HG02981 (cell line): Measurements from ENCODE around the gene ELP5.
A peak's percentile ranks its signal among the peaks of the same experiment; 100 is the strongest.

ENCODE experiments used
- ATAC-seq: cut with Tn5 transposase; IDR thresholded peaks from one replicate; pipeline ENCODE4 v1.9.1; 2021; ENCODE audit warnings: mild to moderate bottlenecking, moderate library complexity; ENCODE audit not compliant: unreplicated experiment

The ELP5 gene

DNA sequence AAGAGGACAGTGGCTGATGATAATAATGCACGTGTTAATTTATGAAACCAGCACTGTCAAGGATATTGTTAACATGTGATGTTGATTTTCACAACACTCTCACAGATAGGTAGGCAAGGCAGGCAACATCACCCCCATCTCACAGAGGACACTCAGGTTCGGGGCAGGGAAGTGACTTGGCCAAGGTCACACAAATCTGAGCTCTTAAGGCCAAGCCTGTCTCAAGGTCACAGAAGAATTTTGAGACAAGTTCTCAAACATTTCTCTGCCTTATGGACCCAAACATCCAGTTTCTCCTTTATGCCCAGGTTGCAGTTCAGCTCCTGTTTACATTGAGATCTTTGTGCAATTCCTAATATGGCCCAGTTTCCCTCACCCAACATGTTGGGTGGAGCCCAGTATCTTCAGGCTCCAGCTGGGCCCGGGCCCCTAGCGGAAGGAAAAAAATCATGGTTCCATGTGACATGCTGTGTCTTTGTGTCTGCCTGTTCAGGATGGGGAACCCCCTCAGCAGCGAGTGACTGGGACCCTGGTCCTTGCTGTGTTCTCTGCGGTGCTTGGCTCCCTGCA is 30.8 kb downstream of the ELP5 start:
- ATAC-seq, result no peak

DNA sequence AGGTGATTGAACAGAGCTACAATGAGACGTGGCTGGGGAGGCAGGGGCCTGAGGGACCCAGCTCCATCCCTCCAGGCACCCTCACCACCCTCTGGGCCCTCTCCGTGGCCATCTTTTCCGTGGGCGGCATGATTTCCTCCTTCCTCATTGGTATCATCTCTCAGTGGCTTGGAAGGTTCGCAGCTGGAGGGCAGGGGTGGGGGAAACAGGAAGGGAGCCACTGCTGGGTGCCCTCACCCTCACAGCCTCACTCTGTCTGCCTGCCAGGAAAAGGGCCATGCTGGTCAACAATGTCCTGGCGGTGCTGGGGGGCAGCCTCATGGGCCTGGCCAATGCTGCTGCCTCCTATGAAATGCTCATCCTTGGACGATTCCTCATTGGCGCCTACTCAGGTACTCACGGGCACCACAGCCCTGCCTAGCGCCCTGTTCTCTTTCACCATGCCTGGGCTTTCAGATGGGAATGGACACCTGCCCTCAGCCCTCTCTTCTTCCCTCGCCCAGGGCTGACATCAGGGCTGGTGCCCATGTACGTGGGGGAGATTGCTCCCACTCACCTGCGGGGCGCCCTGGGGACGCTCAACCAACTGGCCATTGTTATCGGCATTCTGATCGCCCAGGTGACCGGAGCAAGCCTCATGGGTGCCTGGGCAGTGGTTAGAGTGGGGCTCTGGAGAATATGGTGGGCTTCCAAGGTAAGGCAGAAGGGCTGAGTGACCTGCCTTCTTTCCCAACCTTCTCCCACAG is 31.6 kb downstream of the ELP5 start:
- ATAC-seq, result no peak

DNA sequence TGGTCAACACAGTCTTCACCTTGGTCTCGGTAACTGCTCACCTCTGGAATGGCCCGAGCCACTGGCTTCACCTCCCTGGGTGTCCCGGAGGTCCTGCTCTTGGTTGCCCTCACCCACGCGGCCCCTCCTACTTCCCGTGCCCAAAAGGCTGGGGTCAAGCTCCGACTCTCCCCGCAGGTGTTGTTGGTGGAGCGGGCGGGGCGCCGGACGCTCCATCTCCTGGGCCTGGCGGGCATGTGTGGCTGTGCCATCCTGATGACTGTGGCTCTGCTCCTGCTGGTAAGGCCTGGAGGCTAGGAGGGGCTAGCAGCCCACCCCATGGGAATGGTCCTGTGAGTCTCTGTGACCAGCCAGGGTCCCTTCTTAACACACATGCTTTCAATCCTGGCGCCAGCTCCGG is 32.9 kb downstream of the ELP5 start:
- ATAC-seq, result no peak

DNA sequence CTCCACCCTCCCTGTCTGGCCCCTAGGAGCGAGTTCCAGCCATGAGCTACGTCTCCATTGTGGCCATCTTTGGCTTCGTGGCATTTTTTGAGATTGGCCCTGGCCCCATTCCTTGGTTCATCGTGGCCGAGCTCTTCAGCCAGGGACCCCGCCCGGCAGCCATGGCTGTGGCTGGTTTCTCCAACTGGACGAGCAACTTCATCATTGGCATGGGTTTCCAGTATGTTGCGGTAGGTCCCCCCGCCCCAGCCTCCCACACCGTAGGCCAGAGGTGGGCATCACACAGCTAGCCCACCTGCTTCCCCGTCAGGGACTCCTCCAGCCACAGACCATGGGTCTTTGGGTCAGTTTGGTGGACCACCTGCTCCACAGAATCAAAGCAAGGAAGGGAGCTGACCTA is 33.7 kb downstream of the ELP5 start:
- ATAC-seq, result no peak

- no peak for ATAC-seq
Observed at GRCh38 chr17:7289256-7290032, 37.4 kb downstream of the ELP5 start.

GRCh38 chr17:7290166-7290565 is 38.2 kb downstream of the ELP5 start:
- no peak for ATAC-seq

GRCh38 chr17:7290685-7291084 is 38.7 kb downstream of the ELP5 start:
- no peak for ATAC-seq

DNA sequence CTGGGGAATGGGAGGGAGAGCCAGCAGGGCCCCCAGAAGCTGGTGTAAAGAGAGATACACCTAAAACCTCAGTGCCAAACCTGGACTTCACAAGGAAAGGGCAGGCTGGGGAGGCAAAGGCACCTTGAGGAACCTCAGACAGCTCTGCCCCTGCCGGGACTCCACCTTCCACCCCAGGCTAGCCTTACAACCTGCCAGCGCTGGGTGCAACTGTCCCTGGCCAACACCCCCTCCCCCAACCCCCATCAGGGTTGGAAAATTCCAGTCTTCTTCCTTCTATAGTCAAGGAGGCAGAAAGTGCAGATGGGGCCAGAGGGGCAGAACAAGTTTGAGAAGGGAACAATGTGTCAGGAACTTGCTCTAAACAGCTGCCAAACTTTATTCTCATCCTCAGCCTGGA is 40.2 kb downstream of the ELP5 start:
- no peak for ATAC-seq

- no peak for ATAC-seq
Observed at GRCh38 chr17:7292729-7293128, 40.7 kb downstream of the ELP5 start.

GRCh38 chr17:7293159-7293558 is 41.1 kb downstream of the ELP5 start:
- ATAC-seq, result no peak

DNA sequence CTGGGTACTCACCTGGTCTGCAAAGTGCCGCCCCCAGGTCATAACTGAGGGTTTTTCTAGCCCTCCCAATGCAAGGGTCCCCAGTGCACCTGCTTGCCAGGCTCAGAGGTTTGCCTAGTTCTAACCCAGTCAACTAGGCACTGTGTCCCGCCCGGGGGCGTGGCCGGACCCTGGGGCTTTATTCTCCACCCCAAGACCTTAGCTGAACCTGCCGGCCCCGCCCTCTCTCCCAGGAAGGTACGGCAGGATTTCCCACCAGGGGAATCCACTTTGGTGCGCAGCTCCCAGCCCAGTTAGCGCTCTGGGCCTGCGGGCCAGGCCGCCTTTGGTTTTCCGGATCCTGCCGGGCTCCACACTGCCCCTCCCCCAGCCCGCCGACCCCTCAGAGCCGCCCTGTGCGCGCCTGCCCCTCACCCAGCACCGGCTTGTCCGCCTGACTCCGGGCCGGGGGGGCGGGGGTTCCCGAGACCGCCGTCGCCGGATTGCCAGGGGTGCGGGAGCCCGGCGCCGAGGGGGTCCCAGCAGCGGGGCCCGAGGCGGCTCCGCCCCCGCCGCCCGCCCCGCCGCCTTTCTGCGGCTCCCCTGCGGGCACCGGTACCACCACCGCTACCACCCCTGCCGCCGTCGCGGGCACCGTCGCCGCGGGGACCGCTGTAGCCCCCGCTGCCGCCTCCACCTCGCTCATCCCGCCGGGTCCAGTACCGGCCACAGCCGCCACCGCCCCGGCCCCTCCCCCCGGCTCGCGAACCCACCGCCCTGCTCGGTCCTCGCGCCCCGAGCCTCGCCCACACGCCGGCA is 42.0 kb downstream of the ELP5 start:
- no peak for ATAC-seq

DNA sequence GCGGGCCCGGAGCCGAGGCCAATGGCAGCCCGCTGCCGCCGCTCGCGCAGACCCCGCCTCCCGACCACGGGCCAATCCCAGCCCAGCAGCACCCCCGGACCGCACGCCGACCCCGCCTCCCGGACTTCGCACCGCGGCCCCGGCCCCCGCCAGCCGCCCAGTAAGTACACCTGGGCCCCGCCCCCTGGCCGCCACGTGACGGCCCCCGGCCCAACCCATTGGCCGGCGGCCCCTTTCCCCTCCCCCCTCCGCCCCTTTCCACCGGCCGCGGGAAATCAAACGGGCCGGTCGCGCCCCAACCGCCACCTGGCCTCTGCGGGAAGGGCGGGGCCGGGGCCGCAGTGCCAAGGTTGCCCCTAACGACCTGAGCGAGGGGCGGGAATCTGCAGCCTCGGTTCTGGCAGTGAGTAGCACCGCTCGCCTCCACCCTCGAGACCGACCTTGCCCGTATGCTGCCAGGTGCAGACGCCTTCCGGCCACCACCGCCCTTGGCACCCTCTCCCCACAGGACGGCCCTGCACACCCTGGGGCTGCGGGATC is 42.7 kb downstream of the ELP5 start, which contains the start of gene YBX2:
Gene YBX2, minus strand, starts transcription at position 26 of the 540 bp plus-strand sequence. CDS start 139 bp downstream, outside the sequence.
- no peak for ATAC-seq

GRCh38 chr17:7295230-7296180 is 43.5 kb downstream of the ELP5 start:
- no peak for ATAC-seq

GRCh38 chr17:7296189-7296861 is 44.3 kb downstream of the ELP5 start:
- no peak for ATAC-seq

- no peak for ATAC-seq
Observed at GRCh38 chr17:7304179-7304578, 52.2 kb downstream of the ELP5 start.

DNA sequence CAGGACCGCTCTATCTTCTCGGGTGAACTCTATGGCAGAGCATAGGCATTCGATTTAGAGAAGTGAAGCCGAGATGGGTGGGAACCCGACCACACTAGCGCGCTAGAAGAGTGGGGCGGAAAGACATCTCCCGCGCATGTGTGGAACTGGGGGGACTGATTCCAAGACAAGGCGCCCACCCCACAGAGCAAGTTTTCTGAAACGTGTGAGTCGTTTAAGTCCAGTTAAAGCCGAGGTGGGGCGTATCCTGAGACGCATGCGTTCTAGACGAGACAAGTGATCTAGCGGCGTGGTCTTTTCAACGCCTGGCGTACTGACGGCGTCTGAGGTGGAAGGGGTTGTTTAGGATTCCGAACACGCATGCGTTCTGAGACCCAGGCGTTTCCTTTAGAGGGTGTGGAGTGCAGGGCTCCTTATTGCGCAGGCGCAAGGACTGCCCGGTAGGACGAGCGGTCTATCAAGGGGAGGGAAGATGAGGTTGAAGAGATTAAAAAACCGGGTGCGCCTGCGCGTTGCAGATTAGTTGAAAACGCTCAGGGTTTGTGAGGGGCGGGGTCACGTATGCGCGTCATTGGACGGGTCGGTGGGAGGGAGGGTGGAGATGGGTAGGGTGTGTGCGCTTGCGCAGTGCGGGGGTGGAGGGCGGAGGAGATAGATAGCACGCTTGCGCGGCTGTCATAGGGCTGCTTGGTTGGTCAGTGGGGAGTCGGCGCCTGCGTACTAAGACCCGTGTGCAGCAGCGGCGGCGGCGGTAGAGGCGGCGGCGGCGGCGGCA is 55.1 kb downstream of the ELP5 start, which contains the start of gene EIF5A:
Gene EIF5A, plus strand, starts transcription at position 718 of the 775 bp plus-strand sequence. CDS start 2,008 bp downstream, outside the sequence.
- peak; percentile 60 for ATAC-seq

DNA sequence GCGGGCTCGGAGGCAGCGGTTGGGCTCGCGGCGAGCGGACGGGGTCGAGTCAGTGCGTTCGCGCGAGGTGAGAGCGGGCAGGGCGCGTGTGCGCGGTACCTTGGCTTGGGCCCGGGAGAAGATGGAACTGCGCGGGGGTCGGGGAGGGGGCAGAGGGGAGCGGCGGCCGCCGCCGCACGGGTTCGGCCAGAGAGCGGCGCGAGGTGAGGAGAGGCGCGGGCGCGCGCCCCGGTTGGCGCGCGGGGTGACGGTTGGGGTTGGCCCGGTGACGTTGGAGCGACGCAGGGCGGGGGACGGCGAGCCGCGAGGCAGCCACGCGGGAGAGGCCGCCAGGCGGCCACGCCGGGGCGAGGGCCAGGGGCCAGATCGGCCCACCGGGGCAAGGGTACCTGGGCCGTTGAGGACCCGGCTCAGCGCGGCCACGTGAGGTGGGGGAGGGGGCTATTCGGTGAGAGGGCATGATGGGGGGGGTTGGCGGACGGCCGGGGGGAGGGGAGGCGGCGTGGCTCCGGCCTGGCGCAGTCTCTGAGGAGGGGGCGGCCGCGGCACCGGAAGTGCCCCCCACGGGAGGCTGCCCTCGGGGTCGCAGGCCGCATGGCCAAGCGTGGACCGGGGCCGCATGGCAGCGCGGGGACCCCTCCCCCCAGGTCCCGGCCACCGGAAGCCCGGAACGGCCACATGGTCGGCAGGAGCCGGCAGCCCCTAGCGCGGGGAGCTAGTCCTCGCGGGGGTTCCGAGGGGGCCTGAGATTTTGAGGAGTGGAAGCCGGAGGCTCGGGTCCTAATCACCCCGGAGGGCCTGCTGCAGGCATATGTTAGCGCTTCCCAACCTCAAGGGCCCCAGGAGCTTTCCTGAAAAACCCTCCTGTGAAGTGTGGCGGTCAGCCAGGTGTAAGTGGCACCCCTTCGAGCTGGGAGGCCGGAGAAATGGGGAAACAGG is 55.9 kb downstream of the ELP5 start:
- no peak for ATAC-seq
